ENCODE results near the gene SLC19A2.
"Not testable (repeated sequence)": the region's sequence is repeated elsewhere in the genome, so short reads cannot be mapped to it uniquely, and the experiment has no call there.

Gene SLC19A2

GRCh38 chr1:169509354-169509753 is 23.6 kb upstream of the SLC19A2 start:
- no peak for DNase-seq (ENCODE audit: low read depth, low spot score)
- in situ Hi-C loops (cut with HindIII; ENCODE audit: low sequenced_read_pairs): no loop called here
- H3K4me3 ChIP-seq (ENCODE audit: low read depth, low read length): no peak overlapping the region
- TF ChIP-seq CTCF (IDR thresholded peaks at IDR 0.05; ENCODE audit: low read depth, low read length): no peak

- no peak for DNase-seq (ENCODE audit: low read depth, low spot score)
- no peak for TF ChIP-seq CTCF (IDR thresholded peaks at IDR 0.05; ENCODE audit: low read depth, low read length)
- in situ Hi-C loops (cut with HindIII; ENCODE audit: low sequenced_read_pairs): no loop called here
- no peak overlapping the region for H3K4me3 ChIP-seq (ENCODE audit: low read depth, low read length)
Measured at GRCh38 chr1:169508432-169509338, 22.9 kb upstream of the SLC19A2 start.

GRCh38 chr1:169507413-169507812 is 21.7 kb upstream of the SLC19A2 start:
- no peak for DNase-seq (ENCODE audit: low read depth, low spot score)
- in situ Hi-C loops (cut with HindIII; ENCODE audit: low sequenced_read_pairs): no loop called here
- no peak for TF ChIP-seq CTCF (IDR thresholded peaks at IDR 0.05; ENCODE audit: low read depth, low read length)
- no peak overlapping the region for H3K4me3 ChIP-seq (ENCODE audit: low read depth, low read length)

- in situ Hi-C loops (cut with HindIII; ENCODE audit: low sequenced_read_pairs); H3K4me3 ChIP-seq (ENCODE audit: low read depth, low read length); DNase-seq (ENCODE audit: low read depth, low spot score): not testable (repeated sequence)
Measured at GRCh38 chr1:169503601-169504000, 17.9 kb upstream of the SLC19A2 start.

- H3K4me3 ChIP-seq (ENCODE audit: low read depth, low read length): no peak overlapping the region
- no peak for TF ChIP-seq CTCF (IDR thresholded peaks at IDR 0.05; ENCODE audit: low read depth, low read length)
- no peak for DNase-seq (ENCODE audit: low read depth, low spot score)
- in situ Hi-C loops (cut with HindIII; ENCODE audit: low sequenced_read_pairs): no loop called here
Measured at GRCh38 chr1:169499807-169500206, 14.1 kb upstream of the SLC19A2 start.

GRCh38 chr1:169497317-169497716 is 11.6 kb upstream of the SLC19A2 start:
- TF ChIP-seq CTCF (IDR thresholded peaks at IDR 0.05; ENCODE audit: low read depth, low read length): no peak
- in situ Hi-C loops (cut with HindIII; ENCODE audit: low sequenced_read_pairs): no loop called here
- H3K4me3 ChIP-seq (ENCODE audit: low read depth, low read length): no peak overlapping the region
- DNase-seq (ENCODE audit: low read depth, low spot score): no peak

- in situ Hi-C loops (cut with HindIII; ENCODE audit: low sequenced_read_pairs): no loop called here
- no peak overlapping the region for H3K4me3 ChIP-seq (ENCODE audit: low read depth, low read length)
- TF ChIP-seq CTCF (IDR thresholded peaks at IDR 0.05; ENCODE audit: low read depth, low read length): no peak
- DNase-seq (ENCODE audit: low read depth, low spot score): no peak
Measured at GRCh38 chr1:169495916-169496315, 10.2 kb upstream of the SLC19A2 start.

Measured in astrocyte of the spinal cord (primary cell).